AG04449 (cell line): ENCODE data around the gene CD300E.
"Not testable (repeated sequence)": the region's sequence is repeated elsewhere in the genome, so short reads cannot be mapped to it uniquely, and the experiment has no call there.

Experiments
- CTCF ChIA-PET: fragments of 350-600 bp; formaldehyde crosslinking; extraction: SDS; loops from one replicate; lab custom pipeline; 2021; ENCODE audit warnings: antibody characterized with exemption; lab: Yijun Ruan, JAX
- POLR2A ChIA-PET: fragments of 400-600, 350-600 bp; formaldehyde crosslinking; extraction: SDS; loops from one replicate; lab custom pipeline; 2020; ENCODE audit warnings: antibody characterized with exemption, inconsistent platforms; lab: Yijun Ruan, JAX
- DNase-seq: peaks from one replicate; pipeline ENCODE4 v3.0.0-alpha.2; 2010; ENCODE audit warnings: low read depth, low spot score
- H3K4me3 ChIP-seq: 2 replicates; pipeline ENCODE4 v1.5.1; 2011; ENCODE audit warnings: low read depth, mild to moderate bottlenecking, control low read depth, low read length
- TF ChIP-seq, protein P1 (sequence below): IDR thresholded peaks from one replicate; pipeline ENCODE4 v1.5.1; 2011; ENCODE audit warnings: mild to moderate bottlenecking, moderate library complexity, low read length, control low read depth, inconsistent platforms; ENCODE audit not compliant: insufficient read depth; ENCODE audit errors: missing control alignments

The CD300E gene

DNA sequence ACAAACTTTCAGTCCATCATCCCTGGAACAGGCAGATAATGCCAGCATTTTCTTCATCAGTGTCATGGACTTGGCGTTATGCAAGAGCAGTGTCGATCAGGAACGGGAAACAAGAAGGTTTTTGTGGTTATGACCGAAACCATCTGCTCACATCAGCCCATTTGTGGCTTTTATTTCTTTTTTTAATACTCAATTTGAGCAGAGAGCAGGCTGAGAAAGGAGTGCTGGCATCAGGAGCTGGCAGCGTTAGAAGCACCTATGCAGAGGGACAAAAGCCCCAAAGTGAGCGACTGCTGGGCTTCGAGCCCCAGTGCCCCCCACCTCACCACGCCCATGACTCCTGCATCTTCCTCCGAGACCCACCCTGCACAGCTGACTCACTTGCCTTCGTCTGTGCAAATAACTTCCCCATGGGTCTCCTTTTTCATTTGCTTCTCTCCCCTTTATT, 16.2 kb upstream of the CD300E start:
- ChIA-PET POLR2A (no interaction called here), CTCF (no interaction called here)
- no peak for DNase-seq

DNA sequence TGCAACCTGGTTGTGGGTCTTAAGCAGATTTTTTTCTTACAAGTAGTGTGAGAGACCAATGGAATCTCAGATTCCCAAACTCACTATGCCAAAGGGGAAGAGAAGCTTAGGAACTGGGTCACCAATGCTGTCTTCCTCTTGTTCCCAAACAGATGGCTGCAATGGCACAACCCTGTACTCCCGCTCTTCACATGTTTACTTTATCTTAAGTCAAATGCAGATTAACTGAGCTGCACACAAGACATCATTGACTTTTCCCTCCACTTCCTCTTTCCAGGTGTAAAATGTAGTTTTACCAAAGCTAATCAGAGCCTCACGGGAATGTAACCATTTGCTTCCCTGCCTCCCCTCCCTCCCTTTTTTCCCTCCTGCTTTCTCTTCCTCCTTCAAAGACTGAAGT, 14.4 kb upstream of the CD300E start:
- H3K4me3 ChIP-seq, result no peak overlapping the region
- TF ChIP-seq, protein P1, sequence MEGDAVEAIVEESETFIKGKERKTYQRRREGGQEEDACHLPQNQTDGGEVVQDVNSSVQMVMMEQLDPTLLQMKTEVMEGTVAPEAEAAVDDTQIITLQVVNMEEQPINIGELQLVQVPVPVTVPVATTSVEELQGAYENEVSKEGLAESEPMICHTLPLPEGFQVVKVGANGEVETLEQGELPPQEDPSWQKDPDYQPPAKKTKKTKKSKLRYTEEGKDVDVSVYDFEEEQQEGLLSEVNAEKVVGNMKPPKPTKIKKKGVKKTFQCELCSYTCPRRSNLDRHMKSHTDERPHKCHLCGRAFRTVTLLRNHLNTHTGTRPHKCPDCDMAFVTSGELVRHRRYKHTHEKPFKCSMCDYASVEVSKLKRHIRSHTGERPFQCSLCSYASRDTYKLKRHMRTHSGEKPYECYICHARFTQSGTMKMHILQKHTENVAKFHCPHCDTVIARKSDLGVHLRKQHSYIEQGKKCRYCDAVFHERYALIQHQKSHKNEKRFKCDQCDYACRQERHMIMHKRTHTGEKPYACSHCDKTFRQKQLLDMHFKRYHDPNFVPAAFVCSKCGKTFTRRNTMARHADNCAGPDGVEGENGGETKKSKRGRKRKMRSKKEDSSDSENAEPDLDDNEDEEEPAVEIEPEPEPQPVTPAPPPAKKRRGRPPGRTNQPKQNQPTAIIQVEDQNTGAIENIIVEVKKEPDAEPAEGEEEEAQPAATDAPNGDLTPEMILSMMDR, result no peak
- ChIA-PET CTCF (no interaction called here), POLR2A (no interaction called here)
- no peak for DNase-seq

More for the DNA sequence above, 16.2 kb upstream of the CD300E start:
- TF ChIP-seq, protein P1, result no peak
- H3K4me3 ChIP-seq, result no peak overlapping the region

DNA sequence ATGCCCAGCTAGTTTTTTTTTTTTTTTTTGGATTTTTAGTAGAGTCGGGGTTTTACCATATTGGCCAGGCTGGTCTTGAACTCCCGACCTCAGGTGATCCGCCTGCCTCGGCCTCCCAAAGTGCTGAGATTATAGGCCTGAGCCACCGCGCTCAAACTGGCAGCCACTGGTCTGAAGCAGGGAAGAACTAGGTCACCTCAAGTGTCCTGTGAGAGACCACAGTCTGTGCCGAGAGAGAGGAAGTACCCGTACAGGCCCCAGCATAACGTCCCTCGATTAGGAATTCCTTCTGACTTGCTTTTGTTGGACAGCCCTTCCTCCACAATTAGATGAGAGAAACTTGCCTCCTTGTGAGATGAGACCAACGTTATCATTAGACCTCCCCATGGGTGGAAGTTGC, 13.7 kb upstream of the CD300E start:
- no peak overlapping the region for H3K4me3 ChIP-seq
- CTCF ChIA-PET, result no interaction called here
- no peak for DNase-seq
- TF ChIP-seq, protein P1, result no peak
- POLR2A ChIA-PET, result no interaction called here

DNA sequence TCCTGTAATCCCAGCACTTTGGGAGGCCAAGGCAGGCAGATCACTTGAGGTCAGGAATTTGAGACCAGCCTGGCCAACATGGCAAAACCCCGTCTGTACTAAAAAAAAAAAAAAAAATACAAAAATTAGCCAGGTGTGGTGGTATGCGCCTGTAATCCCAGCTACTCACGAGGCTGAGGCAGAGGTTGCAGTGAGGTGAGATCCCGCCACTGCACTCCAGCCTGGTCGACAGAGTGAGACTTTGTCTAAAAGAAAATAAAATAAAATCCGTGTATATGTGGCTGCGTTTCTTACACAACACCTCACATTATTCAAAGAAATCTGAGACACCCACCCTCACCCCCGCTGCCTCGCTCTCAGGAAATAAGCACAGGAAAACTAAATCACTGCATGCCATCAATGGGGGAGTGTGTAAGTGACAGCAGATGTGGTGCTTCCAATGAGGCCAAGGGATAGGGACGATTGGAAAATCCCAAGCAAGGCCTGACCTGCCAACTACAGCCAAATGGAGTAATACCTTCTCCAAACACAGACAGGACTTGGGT, 13.1 kb upstream of the CD300E start:
- DNase-seq, H3K4me3 ChIP-seq, POLR2A ChIA-PET, CTCF ChIA-PET: not testable (repeated sequence)

DNA sequence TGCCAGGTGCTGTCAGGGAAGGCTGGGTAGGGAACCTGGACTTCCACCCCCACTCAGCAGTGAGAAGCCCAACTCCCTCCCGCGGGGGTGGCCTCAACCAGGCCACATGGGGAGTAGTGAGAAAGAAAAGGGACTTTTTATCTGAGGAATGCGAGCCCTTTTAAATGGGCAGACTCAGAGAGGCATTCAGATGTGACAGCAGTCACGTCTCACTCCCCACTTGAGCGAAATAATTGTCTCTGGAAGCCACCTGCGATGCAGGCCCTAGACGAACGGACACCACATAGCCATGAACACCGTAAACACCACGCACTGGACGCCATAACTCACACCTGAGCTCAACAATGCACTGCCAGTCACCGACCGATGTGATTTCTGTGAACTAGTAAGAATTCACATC, 11.9 kb upstream of the CD300E start:
- CTCF ChIA-PET, result no interaction called here
- POLR2A ChIA-PET, result no interaction called here
- TF ChIP-seq, protein P1, result no peak
- DNase-seq, result no peak
- no peak overlapping the region for H3K4me3 ChIP-seq

DNA sequence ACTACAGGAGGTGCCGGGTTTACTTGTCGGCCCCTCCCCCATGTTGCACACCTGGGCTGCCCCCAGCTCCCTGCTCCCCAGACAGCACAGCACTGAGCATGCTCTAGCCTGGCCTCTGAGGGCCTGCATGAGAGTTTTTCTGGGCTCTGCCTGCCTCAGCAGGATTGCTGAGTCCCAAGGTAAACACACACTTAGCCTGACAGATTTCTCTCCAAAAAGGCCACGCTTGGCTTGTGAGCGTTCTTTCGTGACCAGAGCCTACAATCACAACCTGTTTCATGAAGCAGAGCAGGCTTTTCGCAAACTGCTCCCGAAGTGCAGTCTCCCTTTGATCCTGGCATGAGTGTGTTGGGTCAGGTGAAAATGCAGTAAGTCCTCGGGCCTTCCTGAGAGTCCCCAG, 9.8 kb upstream of the CD300E start:
- TF ChIP-seq, protein P1, result no peak
- no peak for DNase-seq
- no peak overlapping the region for H3K4me3 ChIP-seq
- ChIA-PET CTCF (no interaction called here), POLR2A (no interaction called here)

DNA sequence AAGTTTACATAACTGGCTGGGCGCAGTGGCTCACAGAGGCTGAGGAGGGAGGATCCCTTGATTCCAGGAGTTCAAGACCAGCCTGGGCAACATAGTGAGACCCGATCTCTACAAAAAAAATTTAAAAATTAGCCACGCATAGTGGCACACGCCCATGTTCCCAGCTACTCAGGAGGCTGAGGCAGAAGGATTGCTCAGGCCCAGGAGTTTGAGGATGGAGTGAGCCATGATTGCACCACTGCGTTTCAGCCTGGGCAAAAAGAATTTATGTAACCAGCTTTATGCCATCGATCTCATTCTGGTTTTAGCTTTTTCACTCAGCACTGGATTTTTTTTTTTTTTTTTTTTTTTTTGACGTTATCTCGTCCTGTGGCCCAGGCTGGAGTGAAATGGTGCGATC, 9.1 kb upstream of the CD300E start:
- no peak overlapping the region for H3K4me3 ChIP-seq
- TF ChIP-seq, protein P1, result no peak
- no peak for DNase-seq
- CTCF ChIA-PET, result interaction anchor here (0.6 kb wide), 1 partner anchor 177 kb away, joined by 4 read pairs; no protein-coding TSS in a partner anchor
- POLR2A ChIA-PET, result no interaction called here
